NCI-H187 (cell line): Measurements from ENCODE around the gene HLA-DPB1.
"Not testable (repeated sequence)": the region's sequence is repeated elsewhere in the genome, so short reads cannot be mapped to it uniquely, and the experiment has no call there.

Source experiments
- DNase-seq, 2 experiments: peaks; one replicate each; lab custom pipeline; 2025; lab: John Stamatoyannopoulos, UW

HLA-DPB1 gene

DNA sequence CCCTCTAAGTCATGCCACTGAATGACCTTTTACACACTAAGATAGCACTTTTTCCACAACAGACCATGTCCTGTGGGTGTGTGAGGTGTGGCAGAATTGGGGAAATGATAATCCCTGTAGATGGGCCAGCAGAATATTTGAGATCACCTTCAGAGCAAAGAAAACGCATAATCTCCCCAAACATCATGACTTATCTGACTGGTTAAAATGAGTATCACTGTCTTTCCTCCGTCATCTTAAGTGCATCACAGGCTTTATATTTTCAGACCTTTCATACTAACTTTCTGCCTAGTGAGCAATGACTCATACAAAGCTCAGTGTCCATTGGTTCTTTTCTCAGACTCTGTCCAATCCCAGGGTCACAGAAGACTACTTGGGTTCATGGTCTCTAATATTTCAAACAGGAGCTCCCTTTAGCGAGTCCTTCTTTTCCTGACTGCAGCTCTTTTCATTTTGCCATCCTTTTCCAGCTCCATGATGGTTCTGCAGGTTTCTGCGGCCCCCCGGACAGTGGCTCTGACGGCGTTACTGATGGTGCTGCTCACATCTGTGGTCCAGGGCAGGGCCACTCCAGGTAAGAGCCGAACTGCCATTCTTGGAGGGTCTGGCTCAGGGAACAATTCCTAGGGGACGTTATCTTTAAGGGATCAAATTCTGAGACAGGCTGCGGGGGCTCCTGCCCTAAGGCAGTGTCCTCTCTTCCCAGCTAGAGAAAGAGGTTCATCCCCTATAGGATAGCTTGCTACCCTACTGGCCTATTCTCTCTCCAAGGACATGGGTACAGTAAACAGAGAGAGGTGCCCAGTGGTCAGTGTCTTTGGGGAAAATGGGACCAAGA lies at the start of gene HLA-DPB1:
Gene HLA-DPB1 (plus strand): TSS at position 423 of the 838 bp plus-strand sequence. CDS start 52 bp downstream, at position 475.
- DNase-seq: no peak

DNA sequence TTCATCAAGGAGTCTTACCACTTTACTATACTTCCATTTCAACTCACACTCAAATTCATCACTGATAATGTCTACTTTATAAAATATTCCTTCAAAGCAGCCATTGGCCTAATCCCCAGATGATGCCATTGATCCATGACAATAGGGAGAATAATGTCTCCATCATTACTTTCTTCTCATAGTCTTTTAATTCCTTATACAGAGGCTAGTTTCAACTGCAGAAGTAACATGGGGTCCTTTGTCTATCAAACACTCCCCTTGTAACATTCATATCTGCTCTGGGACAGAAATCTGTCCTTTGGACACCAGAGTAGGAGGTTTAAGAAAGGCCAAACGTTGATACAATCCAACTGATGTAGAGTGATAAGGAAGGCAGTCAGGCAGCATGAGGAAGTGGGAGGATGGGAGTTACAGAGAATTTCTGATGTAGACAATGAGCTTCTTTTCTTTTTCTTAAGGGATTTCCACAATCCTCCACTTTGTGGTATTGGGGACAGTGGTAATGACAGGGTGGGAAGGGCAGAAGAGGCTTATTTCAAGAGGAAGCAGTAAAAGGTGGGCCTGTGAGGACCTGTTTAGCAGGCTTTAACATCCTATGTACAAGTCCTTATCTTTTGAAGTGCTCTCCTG lies 47.5 kb upstream of the HLA-DPB1 start:
- no peak for DNase-seq

GRCh38 chr6:33029328-33030184 lies 46.2 kb upstream of the HLA-DPB1 start:
- DNase-seq: no peak

GRCh38 chr6:33030245-33030644 lies 45.5 kb upstream of the HLA-DPB1 start:
- no peak for DNase-seq

DNA sequence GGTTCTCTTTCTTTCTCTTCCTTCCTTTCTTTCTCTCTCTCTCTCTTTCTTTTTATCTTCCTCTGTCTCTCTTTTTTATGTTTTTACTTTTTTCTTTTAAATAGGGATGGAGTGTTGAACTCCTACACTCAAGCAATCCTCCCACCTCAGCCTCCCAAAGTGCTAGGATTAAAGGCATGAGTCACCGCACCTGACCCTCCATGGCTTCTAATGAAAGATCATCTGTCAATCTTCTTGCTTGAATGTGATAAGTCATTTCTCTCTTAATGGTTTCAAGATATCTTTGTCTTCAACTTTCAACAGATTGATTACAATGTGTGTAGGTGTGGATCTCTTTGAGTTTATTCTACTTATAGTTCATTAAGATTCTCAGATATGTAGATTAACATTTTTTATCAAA lies 41.2 kb upstream of the HLA-DPB1 start:
- DNase-seq: no peak

GRCh38 chr6:33036535-33036934 lies 39.3 kb upstream of the HLA-DPB1 start:
- DNase-seq: no peak

DNA sequence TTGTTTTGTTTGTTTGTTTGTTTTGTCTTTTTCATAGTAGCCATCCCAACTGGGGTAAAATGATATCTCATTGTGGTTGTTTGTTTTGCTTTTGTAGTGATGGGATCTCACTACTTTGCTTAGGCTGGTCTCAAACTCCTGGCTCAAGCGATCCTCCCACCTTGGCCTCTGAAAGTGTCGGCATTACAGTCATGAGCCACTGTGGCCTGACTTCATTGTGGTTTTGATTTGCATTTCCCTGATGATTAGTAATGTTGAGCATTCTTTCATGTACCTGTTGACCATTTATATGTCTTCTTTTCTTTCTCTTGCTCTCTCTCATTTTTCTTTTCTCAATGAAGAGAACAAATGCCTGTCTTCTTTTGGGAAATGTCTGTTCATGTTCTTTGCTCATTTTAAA lies 35.6 kb upstream of the HLA-DPB1 start:
- DNase-seq: no peak

- no peak for DNase-seq
These were observed 26.3 kb upstream of the HLA-DPB1 start for GRCh38 chr6:33049323-33050013.

DNA sequence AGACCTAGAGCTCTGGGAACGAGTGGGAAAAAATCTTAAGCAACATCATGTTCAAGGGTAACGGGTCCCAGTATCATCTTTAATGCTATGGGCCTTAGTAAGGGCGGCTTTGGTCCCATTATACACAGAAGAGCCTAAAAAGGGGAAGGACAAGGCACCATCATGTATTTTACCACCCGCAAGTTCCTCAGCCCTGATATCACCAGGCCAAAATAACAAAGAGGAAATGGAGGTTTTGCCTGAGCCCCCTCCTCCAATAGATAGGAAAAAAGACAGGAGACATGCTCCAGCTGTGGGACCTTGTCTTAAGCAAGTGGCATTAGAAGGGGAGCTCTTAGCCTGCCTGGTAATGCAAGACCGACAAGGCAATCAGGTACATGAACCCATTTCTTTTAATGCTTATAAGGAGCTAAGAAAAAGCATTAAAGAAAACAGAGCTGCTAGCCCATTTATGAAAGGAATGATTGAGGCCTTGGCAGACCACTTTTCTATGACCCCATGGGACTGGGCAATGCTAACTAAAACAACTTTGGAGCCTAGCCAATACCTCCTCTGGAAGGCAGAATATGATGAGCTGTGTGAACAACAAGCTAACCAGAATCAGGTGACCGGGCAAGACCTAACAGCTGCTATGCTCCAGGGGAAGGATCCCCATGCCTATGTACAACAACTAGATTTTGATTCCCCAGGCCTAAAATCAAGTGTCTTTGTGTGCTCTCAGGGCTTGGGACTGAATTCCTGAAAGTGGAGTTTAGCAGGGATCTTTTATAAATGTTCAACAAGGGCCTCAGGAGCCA lies 25.6 kb upstream of the HLA-DPB1 start:
- no peak for DNase-seq

DNA sequence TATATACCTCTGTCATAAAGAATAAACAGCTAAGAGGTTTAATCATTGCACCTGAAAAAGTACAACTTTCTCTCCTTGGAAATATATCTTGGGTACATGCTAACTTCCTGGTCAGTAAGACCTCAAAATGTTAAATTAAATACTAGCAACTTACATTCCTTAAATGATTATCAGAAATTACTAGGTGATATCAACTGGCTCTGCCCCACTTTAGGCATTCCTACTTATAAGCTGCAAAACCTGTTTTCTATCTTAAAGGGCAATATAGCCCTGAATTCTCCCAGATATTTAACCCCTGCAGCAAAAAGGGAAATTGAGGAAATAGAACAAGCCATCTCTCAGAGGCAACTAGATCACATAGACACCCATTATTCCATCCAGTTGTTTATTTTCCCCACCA lies 23.2 kb upstream of the HLA-DPB1 start:
- DNase-seq: no peak

- DNase-seq: no peak
These were observed 22.6 kb upstream of the HLA-DPB1 start for GRCh38 chr6:33053230-33053629.

- no peak for DNase-seq
These were observed 18.3 kb upstream of the HLA-DPB1 start for GRCh38 chr6:33057222-33058150.

DNA sequence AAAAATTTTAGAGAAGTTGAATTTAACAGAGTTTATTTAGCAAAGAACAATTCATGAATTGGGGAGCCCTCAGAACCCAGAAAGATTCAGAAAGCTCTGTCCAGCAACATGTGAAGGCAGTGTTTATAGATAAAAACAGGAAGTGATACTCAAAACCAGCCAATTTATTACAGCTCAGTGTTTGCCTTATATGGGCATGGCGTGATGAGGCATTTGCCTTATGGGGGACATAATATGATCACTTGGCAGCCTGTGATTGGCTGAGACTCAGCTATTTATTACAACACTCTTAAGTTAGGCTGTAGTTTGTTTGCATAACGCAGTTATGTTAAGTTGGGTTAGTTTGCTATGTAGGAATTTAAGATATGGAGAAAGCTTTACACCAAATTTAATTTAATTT lies 13.8 kb upstream of the HLA-DPB1 start:
- no peak for DNase-seq

GRCh38 chr6:33063435-33063834 lies 12.4 kb upstream of the HLA-DPB1 start:
- DNase-seq: not testable (repeated sequence)

DNA sequence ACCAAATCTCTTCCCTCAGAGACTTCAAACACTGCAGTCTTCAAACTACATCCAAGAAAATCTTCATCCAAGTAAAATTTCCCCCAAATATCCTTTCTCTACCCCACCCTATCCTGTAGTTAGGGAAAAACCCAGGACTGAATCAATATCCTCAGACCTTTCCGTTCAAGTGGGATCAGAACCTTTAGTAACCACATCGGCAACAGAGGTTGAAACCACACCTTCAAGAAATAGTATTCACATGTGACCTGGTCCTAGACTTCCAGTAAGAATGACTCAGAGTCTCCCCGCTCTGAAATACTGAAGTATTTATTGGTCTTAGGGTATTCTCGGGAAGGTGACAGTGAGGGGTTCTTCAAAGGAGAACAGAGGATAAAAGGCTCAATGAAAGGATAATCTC lies 11.1 kb upstream of the HLA-DPB1 start:
- DNase-seq: no peak

- DNase-seq: no peak
These were observed 10.5 kb upstream of the HLA-DPB1 start for GRCh38 chr6:33065312-33065711.

GRCh38 chr6:33066917-33067521 lies 8.8 kb upstream of the HLA-DPB1 start:
- no peak for DNase-seq

GRCh38 chr6:33069021-33069738 lies 6.6 kb upstream of the HLA-DPB1 start:
- no peak for DNase-seq

GRCh38 chr6:33070909-33071308 lies 4.9 kb upstream of the HLA-DPB1 start:
- DNase-seq: no peak
